Peyer's patch (tissue), 4 donors: ENCODE measurements around the gene OR5M8.

Source experiments
- POLR2A ChIP-seq, 2 donors: fragments of 450-650 bp; IDR thresholded peaks; one replicate each; pipeline ENCODE4 v1.5.1; 2017; ENCODE audit warnings: antibody characterized with exemption in 2 of 2, mild to moderate bottlenecking in 2 of 2, moderate library complexity in 2 of 2
- TF ChIP-seq, protein P1 (sequence below), 6 experiments: fragments of 450-650 bp in 4 of 6; fragments of 200-600 bp in 2 of 6; sonication (generic) in 1 of 6; IDR thresholded peaks; one replicate each; pipeline ENCODE4 v1.5.1; 2017 to 2019; ENCODE audit warnings: antibody characterized with exemption in 6 of 6, mild to moderate bottlenecking in 3 of 6, moderate library complexity in 1 of 6

DNA sequence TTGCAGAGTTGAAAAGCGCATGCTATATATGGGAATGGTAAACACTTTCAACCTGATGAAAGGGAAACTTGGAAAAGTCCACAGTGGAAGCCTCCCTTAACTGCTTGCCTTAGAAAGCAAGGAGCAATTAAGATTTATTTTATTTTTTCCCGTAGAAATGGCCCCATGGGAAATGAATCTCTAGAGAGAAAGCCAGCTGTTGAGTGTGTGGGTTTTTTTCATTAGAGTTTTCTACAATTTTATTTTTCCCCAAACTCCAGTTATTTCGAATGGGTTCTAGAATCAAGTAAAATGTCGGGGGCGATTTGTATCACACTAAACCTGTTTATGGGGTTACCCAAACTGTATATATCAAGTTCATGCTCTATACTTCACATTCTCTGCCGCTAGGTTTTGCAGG lies 17.9 kb downstream of the OR5M8 start, which contains the start of gene OR5M3:
- TF ChIP-seq, protein P1, sequence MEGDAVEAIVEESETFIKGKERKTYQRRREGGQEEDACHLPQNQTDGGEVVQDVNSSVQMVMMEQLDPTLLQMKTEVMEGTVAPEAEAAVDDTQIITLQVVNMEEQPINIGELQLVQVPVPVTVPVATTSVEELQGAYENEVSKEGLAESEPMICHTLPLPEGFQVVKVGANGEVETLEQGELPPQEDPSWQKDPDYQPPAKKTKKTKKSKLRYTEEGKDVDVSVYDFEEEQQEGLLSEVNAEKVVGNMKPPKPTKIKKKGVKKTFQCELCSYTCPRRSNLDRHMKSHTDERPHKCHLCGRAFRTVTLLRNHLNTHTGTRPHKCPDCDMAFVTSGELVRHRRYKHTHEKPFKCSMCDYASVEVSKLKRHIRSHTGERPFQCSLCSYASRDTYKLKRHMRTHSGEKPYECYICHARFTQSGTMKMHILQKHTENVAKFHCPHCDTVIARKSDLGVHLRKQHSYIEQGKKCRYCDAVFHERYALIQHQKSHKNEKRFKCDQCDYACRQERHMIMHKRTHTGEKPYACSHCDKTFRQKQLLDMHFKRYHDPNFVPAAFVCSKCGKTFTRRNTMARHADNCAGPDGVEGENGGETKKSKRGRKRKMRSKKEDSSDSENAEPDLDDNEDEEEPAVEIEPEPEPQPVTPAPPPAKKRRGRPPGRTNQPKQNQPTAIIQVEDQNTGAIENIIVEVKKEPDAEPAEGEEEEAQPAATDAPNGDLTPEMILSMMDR (IDR thresholded peaks at IDR 0.05) = no peak
- TF ChIP-seq POLR2A (IDR thresholded peaks at IDR 0.05) = no peak
